Measurements from ENCODE around the gene S1PR4. TPM values are rescaled to one million over a fixed set of nuclear protein-coding genes. Genes with fewer than 3 reads are reported as not detected.

S1PR4 gene
- total RNA-seq, 2 donors from 2014 or later, result not detected

DNA sequence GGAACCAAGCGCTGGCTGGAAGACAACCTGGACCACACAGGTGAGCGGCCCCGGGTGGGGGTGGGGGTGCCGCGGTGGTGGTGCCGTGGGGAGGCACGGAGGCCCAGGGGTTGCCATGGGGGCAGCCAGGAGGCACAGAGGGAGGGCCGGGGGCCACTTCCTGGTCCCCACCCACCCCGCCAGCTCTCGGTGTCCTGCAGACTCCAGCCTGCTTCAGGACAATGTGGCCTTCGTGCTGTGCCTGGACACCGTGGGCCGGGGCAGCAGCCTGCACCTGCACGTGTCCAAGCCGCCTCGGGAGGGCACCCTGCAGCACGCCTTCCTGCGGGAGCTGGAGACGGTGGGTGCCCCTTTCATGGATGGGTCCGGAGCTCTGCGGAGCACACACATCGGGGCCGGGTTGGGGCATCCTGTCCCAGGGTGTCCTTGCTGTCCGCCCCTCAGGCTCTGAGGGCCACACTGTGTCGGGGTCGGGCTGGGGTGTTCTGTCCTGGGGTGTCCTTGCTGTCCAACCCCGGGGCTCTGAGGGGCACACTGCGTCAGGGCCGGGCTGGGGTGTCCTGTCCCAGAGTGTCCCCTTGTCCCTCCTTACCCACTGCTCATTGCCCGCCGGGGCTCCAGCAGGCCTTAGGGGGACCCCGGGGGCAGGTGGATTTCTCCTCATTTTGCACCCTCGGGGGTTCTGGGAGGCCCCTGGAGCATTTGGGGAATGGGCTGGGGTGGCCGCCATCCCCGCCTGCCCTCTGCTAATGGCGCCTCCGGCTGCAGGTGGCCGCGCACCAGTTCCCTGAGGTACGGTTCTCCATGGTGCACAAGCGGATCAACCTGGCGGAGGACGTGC is 25.5 kb downstream of the S1PR4 start:
- Mint-ChIP-seq H3K4me3 (no peak overlapping the region), H3K9me3 (no peaks in the 10 kb centered on the region), H3K36me3 (ENCODE audit: low read depth) (peaks cover 33% of the 10 kb centered on the region), H3K27me3 (ENCODE audit: insufficient read depth) (no peaks in the 10 kb centered on the region), H3K4me1 (no peaks in the 10 kb centered on the region), H3K27ac (no peak overlapping the region)
- H3K27ac ChIP-seq (ENCODE audit: low read depth, low read length), result no peak overlapping the region
- peaks cover 13% of the 10 kb centered on the region for H3K36me3 ChIP-seq (ENCODE audit: control insufficient read depth, insufficient read depth, low read length)
- no peaks in the 10 kb centered on the region for H3K4me1 ChIP-seq (ENCODE audit: control insufficient read depth, insufficient read depth, low read length)
- H3K9ac ChIP-seq (ENCODE audit: extremely low read depth, low read length, poor library complexity, severe bottlenecking), result no peak overlapping the region
- H3K27me3 ChIP-seq (ENCODE audit: control insufficient read depth, insufficient read depth, low read length, poor library complexity, severe bottlenecking), result no peaks in the 10 kb centered on the region
- no peak overlapping the region for H3K4me3 ChIP-seq (ENCODE audit: low read length)
- H3K9me3 ChIP-seq (ENCODE audit: control insufficient read depth, low read length), result no peaks in the 10 kb centered on the region
- TF ChIP-seq, protein P1, sequence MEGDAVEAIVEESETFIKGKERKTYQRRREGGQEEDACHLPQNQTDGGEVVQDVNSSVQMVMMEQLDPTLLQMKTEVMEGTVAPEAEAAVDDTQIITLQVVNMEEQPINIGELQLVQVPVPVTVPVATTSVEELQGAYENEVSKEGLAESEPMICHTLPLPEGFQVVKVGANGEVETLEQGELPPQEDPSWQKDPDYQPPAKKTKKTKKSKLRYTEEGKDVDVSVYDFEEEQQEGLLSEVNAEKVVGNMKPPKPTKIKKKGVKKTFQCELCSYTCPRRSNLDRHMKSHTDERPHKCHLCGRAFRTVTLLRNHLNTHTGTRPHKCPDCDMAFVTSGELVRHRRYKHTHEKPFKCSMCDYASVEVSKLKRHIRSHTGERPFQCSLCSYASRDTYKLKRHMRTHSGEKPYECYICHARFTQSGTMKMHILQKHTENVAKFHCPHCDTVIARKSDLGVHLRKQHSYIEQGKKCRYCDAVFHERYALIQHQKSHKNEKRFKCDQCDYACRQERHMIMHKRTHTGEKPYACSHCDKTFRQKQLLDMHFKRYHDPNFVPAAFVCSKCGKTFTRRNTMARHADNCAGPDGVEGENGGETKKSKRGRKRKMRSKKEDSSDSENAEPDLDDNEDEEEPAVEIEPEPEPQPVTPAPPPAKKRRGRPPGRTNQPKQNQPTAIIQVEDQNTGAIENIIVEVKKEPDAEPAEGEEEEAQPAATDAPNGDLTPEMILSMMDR (conservative IDR thresholded peaks at IDR 0.05), result no peak
- WGBS, 2 experiments (ENCODE audit: insufficient coverage in 1 of 2, insufficient read length in 1 of 2), result 93 to 94% methylated on average over 22 to 43 of the region's 43 CpGs
- DNase-seq, result no peak

DNA sequence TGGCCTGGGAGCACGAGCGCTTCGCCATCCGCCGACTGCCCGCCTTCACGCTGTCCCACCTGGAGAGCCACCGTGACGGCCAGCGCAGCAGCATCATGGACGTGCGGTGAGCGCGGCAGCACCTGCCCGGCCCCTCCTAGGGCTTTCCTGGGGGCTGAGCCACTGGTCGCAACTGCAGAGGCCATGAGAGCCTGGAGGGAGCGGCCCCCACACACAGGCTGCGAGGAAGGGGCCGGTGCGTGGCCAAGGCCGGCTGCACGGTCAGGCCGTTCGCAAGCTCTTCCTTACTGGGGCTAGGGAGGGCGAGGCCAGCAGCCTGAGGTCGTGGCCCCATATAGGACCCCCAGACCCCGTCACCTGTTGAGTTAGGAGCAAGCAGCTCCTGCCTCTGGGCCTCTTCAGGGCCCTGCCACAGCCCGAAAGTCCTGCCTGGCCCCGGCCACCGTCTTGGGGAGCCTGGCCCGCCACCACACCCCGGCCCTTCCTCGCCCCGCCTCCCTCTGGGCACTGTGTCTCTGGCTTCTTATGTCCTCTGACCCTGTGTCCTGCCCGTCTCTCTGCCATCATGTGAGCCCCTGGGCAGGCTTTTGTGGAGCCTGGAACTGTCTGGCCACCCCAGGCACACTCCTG is 26.2 kb downstream of the S1PR4 start:
- no peaks in the 10 kb centered on the region for H3K4me1 Mint-ChIP-seq
- H3K4me3 Mint-ChIP-seq, result no peak overlapping the region
- 96% methylated on average over 26 to 35 of the region's 35 CpGs for WGBS, 2 experiments (ENCODE audit: insufficient coverage in 1 of 2, insufficient read length in 1 of 2)
- Histone ChIP-seq H3K36me3 (ENCODE audit: control insufficient read depth, insufficient read depth, low read length) (peaks cover 13% of the 10 kb centered on the region), H3K27me3 (ENCODE audit: control insufficient read depth, insufficient read depth, low read length, poor library complexity, severe bottlenecking) (no peaks in the 10 kb centered on the region), H3K27ac (ENCODE audit: low read depth, low read length) (no peak overlapping the region), H3K4me3 (ENCODE audit: low read length) (no peak overlapping the region), H3K4me1 (ENCODE audit: control insufficient read depth, insufficient read depth, low read length) (no peaks in the 10 kb centered on the region), H3K9me3 (ENCODE audit: control insufficient read depth, low read length) (no peaks in the 10 kb centered on the region), H3K9ac (ENCODE audit: extremely low read depth, low read length, poor library complexity, severe bottlenecking) (no peak overlapping the region)
- peaks cover 38% of the 10 kb centered on the region for H3K36me3 Mint-ChIP-seq (ENCODE audit: low read depth)
- no peak for DNase-seq
- TF ChIP-seq, protein P1 (conservative IDR thresholded peaks at IDR 0.05), result no peak
- H3K27me3 Mint-ChIP-seq (ENCODE audit: insufficient read depth), result no peaks in the 10 kb centered on the region
- H3K9me3 Mint-ChIP-seq, result no peaks in the 10 kb centered on the region
- no peak overlapping the region for H3K27ac Mint-ChIP-seq

DNA sequence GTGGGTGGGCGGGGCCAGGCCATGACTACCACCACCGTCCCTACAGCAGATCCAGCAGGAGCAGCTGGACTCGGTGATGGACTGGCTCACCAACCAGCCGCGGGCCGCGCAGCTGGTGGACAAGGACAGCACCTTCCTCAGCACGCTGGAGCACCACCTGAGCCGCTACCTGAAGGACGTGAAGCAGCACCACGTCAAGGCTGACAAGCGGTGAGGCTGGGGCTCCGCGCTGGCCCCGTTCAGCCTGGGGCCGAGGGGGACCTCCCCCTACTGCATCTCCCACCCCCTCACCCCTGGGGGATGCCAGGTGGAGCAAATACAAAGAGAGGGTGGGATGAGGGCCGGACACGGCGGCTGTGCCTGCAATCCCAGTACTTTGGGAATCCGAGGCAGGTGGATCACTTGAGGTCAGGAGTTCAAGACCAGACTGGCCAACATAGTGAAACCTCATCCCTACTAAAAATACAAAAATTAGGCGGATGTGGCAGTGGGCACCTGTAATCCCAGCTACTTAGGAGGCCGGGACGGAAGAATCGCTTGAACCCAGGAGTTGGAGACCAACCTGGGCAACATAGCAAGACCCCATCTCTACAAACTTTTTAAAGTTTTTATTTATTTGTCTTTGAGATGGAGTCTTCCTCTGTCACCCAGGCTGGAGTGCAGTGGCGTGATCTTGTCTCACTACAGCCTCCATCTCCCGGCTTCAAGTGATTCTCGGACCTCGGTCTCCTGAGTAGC is 27.8 kb downstream of the S1PR4 start:
- Histone ChIP-seq H3K36me3 (ENCODE audit: control insufficient read depth, insufficient read depth, low read length) (peaks cover 13% of the 10 kb centered on the region), H3K4me3 (ENCODE audit: low read length) (no peak overlapping the region), H3K27me3 (ENCODE audit: control insufficient read depth, insufficient read depth, low read length, poor library complexity, severe bottlenecking) (no peaks in the 10 kb centered on the region), H3K9me3 (ENCODE audit: control insufficient read depth, low read length) (no peaks in the 10 kb centered on the region), H3K27ac (ENCODE audit: low read depth, low read length) (no peak overlapping the region), H3K9ac (ENCODE audit: extremely low read depth, low read length, poor library complexity, severe bottlenecking) (no peak overlapping the region), H3K4me1 (ENCODE audit: control insufficient read depth, insufficient read depth, low read length) (no peaks in the 10 kb centered on the region)
- 94 to 96% methylated on average over 20 to 28 of the region's 28 CpGs for WGBS, 2 experiments (ENCODE audit: insufficient coverage in 1 of 2, insufficient read length in 1 of 2)
- Mint-ChIP-seq H3K27me3 (ENCODE audit: insufficient read depth) (peaks cover 1% of the 10 kb centered on the region), H3K4me3 (no peak overlapping the region), H3K9me3 (no peaks in the 10 kb centered on the region), H3K4me1 (no peaks in the 10 kb centered on the region), H3K27ac (no peak overlapping the region), H3K36me3 (ENCODE audit: low read depth) (peaks cover 35% of the 10 kb centered on the region)
- TF ChIP-seq, protein P1 (conservative IDR thresholded peaks at IDR 0.05), result no peak
- no peak for DNase-seq

Data from endodermal cell (in vitro differentiated cells).